Measurements from ENCODE around the gene ADK.
"Not testable (repeated sequence)": the region's sequence is repeated elsewhere in the genome, so short reads cannot be mapped to it uniquely, and the experiment has no call there.

Gene ADK

DNA sequence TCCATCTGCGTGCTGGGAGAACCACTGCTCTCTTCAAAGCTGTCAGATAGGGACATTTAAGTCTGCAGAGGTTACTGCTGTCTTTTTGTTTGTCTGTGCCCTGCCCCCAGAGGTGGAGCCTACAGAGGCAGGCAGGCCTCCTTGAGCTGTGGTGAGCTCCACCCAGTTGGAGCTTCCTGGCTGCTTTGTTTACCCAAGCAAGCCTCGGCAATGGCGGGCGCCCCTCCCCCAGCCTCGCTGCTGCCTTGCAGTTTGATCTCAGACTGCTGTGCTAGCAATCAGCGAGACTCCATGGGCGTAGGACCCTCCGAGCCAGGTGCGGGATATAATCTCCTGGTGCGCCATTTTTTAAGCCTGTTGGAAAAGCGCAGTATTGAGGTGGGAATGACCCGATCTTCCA, 422.5 kb downstream of the ADK start:
- FAIRE-seq, result not testable (repeated sequence)

DNA sequence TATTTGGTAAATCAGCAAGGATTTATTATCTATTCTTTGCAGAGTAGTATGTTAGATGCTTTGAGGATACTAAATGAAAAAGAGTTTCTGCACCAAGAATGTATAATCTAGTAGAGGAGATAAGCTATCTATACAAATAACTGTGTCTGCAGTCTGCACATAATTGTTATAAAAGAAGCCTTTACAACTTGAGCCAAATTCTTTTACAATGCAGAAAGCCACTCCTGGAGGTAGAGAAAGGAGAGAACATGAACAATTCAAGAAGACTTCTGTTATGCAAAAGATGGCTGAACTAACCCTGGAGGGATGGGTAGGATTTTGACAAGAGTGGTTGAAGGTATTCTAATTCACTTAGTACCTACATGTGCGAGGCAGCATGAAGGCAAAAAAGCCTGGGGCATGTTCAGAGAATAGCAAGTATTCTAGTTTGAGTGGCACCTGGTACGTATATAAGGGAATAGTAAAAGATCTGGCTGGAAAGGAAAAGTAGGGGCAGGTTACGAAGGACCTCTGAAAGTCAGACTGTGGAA, 424.2 kb downstream of the ADK start:
- no peak for FAIRE-seq

- no peak for FAIRE-seq
Observed at GRCh38 chr10:74575912-74576311, 424.9 kb downstream of the ADK start.

DNA sequence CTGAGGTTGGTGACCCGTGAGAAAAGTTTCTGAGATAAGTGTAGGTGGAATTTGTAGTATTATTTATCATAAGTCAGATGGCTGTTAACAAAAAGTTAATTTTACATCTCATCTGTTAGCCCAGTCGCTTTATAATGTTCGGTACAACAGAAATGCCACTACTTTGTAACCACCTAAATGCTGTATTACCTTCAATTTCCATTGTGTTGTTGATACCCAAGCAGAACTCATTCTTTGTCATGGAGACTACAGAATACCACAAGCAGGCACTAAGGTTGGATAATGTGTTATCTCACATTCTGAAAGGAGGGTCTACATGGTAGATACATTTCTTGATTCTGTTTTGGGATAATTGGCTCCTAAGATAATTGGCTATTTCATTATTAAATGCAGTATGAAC, 425.6 kb downstream of the ADK start:
- FAIRE-seq, result no peak

- FAIRE-seq, result not testable (repeated sequence)
Observed at GRCh38 chr10:74580438-74580837, 429.4 kb downstream of the ADK start.

DNA sequence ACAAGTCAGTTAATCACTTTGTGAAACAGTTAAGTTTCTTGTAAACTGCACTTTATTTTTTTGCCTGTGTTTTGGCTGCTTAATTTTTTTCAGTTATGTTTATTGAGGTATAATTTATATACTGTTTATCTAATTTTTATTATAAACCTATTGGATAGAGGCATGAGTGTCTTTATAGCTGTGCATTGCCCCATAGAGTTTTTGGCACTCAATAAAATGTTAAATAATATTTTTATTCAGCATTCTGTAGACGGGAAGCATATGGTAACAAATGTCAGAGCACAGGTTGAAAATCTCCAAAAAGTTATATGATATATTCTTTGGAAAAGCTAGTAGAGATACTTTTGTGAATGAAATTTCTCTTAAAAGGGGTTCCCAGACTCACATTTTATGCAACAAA, 431.5 kb downstream of the ADK start:
- no peak for FAIRE-seq

DNA sequence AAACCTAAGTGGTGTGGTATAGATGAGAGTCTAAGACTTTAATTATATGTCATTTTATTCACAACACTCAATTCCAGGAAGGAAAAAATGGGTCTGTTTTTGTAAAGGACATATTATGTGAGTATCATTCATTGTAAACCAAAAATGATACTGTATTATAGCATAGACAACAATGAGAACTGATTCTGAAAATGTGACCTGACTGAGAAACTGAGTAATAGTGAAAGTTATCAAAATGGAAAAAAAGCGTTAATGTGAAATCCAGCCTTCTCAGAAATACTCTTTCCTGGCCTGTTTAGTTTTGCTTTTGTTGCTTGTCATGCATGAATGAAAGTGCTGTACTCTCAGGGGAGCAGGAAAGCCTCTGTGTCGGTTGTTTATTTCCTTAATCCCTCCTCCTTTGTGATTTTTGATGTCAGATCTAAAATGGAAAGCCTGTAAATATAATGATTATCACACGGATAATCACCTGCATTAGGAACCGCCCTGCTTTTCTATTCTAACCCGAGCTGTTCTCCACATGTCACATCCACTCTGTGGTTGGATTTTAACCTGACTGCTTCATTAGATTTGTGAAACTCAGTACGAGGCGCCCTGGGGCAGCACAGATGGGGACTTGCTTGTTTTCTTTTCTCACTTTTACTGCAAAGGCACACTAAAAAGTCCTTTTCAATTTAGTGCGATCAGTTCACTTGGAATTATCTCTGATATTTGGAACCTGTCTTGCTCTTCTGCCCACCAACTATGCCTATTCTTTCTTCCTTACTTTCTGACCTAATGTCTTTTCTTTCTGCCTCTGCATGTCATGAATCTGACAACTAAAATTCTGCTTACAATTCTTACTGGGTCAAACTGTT, 434.4 kb downstream of the ADK start:
- FAIRE-seq, result no peak

GRCh38 chr10:74586088-74586585, 435.1 kb downstream of the ADK start:
- no peak for FAIRE-seq

DNA sequence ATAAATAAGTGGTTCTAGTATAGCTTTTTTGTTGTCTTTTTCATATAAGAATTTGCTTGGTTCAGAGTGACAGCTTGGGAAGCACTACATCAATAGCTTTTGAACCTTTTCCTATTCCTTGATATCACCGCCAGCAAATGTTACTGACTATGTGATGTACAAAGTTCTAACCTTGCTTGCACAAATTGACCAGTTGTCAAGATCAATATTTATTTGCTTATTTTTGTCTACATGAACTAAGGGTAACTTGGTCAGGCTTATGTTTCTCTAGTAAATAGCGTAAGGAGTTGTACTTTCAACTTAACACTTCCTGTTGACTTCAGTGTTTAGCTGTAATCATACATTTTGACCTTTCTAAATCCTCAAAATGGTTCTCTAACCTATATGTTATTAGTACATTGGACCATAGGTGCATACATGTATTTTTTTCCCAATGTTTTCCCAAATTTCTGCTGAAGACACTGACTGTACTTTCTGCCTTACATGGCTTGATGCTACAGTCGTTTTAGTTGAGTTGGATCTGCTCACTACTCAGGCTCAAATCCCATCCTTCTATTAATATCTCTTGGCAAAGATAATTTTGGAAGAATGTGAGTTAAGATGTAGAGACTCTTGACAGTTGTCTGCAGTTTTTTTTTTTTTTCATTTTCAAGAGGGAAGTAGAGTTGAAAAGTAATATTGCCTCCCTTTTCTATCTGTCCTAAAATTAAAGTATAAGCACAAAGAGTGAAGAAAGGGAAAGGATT, 436.3 kb downstream of the ADK start:
- no peak for FAIRE-seq

DNA sequence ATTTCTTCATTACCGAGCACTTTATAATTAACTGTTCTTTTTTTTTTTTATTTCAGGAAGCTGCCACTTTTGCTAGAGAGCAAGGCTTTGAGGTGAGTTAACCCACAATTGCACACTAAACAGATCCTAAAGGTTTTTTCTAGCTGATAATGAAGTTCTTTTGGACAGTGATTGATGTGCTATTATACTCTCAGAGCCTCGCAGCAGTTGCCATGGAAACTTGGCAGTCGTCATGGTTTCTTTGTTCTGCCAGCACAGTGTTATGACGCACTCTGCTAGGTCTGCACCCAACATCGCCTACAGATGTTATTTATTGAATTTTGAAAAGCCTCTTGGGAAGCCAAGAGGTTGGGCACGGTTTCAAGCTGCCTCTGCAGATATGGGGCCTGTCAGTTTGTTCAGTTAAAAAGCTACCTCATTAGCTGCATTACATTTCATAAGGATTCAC, 438.2 kb downstream of the ADK start:
- FAIRE-seq, result no peak

GRCh38 chr10:74589851-74590250, 438.8 kb downstream of the ADK start:
- no peak for FAIRE-seq

GRCh38 chr10:74593470-74593869, 442.4 kb downstream of the ADK start:
- no peak for FAIRE-seq

DNA sequence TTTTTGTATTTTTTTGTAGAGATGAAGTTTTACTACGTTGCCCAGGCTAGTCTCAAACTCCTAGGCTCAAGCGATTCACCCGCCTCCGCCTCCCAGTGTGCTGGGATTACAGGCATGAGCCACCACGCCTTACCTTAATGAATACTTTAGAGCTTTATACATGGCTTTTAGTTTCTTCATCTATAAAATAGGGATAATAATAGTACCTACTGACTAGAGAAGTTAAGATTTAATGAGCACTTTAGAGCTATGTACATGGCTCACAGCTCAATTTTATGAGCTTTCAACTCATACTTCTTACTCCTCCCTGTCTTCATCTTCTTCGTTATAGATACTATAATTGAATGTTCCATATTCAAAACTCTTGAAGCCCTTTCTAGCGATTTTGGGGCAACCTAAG, 445.7 kb downstream of the ADK start:
- FAIRE-seq, result no peak

DNA sequence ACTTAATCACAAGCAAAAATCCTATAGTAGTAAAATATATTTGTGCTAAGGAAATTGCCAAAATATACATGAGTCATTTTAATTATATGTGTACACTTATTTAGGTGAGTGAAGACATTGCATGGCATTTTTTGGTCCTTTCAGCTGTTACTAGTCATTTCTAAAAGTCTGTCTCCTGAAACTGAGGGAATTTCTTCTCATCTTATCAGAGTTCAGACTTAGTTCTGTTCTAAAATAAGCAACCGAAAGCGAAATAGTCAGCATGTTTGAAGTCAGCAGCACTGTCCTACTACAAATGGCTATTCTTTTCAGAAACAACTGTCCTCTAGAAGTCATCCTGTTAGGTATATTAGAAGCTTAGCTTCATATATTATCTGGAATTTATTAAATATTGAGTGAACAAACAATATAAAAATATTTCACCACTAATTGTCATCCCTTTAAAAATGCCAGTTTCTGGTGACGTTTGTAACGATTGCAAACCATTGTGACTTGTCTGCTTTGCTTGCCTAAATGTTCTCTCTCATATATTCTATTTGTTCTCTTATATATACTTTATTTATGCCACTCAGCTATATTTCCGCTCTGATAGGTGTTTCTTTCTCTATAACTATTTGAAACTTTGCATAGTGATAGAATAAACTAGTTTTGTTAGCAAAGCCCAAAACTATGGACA, 448.0 kb downstream of the ADK start:
- FAIRE-seq, result peak; percentile 3

DNA sequence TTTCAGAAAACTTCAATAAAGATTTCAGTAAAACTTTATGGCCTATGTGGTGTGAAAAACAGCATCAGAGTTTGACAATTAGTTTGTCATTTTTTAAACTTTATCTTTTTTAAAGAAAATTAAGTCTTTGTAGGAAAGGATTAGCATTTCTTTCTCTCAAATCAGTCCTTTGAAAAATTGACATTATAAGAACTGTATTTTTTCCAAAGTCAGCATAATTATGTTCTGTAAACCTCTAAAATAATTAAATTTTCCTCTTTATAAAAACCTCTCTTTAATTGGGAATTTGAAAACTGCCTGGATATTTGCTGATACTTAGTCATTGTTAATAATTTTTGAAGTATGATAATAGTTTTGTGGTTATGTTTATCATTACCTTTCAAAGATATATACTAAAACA, 448.7 kb downstream of the ADK start:
- peak; percentile 84 for FAIRE-seq

- no peak for FAIRE-seq
Observed at GRCh38 chr10:74600170-74600569, 449.1 kb downstream of the ADK start.

DNA sequence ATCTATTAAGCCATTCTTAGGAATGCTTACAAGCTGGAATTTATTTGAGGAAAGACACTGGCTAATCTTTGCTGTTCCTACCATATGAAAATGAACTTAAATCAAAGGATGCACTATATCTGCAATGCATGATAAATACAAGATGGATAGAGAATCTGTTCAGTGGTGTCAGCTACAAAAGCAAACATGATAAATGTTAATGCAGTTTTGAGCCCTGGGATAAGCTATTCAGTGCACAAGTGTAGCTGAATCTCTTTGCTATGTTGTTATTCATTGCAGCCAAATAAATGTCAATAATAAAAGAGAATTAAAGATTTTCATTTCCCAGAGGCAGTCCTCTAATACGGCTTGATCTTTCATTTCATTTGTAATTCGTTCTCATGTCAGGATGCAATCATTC, 451.6 kb downstream of the ADK start:
- FAIRE-seq, result no peak

DNA sequence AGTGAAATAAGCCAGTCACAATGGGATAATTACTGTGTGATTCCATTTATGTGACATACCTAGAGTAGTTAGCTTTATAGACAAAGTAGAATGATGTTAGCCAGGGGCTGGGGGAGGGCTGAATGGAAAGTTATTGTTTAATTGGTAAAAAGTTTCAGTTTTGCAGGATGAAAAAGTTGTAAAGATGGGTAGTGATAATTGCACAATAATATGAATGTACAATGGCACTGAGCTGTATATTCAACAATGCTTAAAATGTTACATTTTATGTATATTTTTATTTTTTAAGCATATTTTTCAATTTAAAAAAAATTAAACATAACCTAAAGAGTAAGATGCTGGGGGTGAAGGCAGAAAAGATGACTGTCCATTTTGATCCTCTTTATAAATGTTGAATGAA, 459.3 kb downstream of the ADK start:
- FAIRE-seq, result no peak

DNA sequence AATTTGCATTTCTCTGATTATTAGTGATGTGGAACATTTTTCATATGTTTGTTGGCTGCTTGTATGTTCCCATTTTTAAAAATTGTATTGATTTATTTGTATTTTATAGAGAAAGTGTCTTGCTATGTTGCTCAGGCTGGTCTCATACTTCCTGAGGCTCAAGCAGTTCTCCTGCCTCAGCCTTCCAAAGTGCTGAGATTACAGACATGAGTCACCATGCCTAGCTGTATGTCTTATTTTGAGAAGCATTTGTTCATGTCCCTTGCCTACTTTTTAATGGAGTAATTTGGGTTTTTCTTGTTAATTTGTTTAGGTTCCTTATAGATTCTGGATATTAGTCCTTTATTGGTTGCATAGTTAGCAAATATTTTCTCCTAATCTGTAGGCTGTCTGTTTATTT, 461.2 kb downstream of the ADK start:
- FAIRE-seq, result no peak

DNA sequence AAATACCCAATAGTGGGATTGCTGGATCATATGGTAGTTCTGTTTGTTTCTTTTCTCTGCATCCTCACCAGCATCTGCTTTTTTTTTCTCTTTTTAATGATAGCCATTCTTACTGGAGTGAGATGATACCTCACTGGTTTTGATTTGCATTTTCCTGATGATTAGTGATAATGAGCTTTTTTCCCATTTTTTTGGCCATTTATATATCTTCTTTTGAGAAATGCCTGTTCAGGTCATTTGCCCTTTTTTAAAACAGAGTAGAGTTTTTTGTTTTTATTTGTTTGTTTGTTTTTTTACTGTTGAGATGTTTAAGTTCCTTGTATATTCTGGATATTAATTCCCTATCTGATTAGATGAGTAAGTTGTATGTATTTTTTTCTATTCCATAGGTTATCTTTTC, 469.6 kb downstream of the ADK start:
- FAIRE-seq, result peak; percentile 53

- FAIRE-seq, result no peak
Observed at GRCh38 chr10:74623786-74624185, 472.8 kb downstream of the ADK start.

DNA sequence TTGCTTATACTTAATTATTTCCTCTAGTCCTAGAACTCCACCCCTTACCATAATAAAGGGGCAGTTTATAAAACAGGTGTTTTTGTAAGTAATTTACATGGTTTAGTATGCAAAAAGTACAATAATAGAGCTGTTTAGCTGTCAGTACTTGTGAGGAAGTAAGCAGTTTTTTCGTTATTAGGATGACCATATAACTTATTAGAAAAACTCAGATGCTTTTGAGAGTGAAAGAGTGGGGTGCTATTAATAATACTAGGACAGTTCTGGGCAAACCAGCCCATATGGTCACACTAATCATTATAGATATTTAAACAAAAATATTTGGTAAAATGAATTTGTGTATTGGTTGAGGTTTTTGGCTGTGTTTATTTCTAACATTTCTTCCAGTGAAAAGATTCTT, 473.5 kb downstream of the ADK start:
- no peak for FAIRE-seq

GRCh38 chr10:74628136-74628535, 477.1 kb downstream of the ADK start:
- FAIRE-seq, result no peak
